GM21717 (cell line): ENCODE data around the gene SKOR1.

Source experiments
- ATAC-seq: cut with Tn5 transposase; IDR thresholded peaks from one replicate; pipeline ENCODE4 v1.9.1; 2021; ENCODE audit warnings: mild to moderate bottlenecking, moderate library complexity; ENCODE audit not compliant: unreplicated experiment

The SKOR1 gene

GRCh38 chr15:67819636-67820035 is 5.7 kb upstream of the SKOR1 start:
- no peak for ATAC-seq

GRCh38 chr15:67820122-67820991 is 5.0 kb upstream of the SKOR1 start:
- no peak for ATAC-seq

- no peak for ATAC-seq
Measured at GRCh38 chr15:67820992-67821783, 4.1 kb upstream of the SKOR1 start.

GRCh38 chr15:67821784-67822440 is 3.4 kb upstream of the SKOR1 start:
- no peak for ATAC-seq

GRCh38 chr15:67822537-67823313 is 2.6 kb upstream of the SKOR1 start:
- ATAC-seq = no peak

- ATAC-seq = no peak
Measured at GRCh38 chr15:67823314-67824196, 1.8 kb upstream of the SKOR1 start.

GRCh38 chr15:67824197-67824968 is 926 bp upstream of the SKOR1 start:
- no peak for ATAC-seq

GRCh38 chr15:67825881-67826716 is 790 bp downstream of the SKOR1 start:
- ATAC-seq = no peak

GRCh38 chr15:67826717-67827561 is 1.6 kb downstream of the SKOR1 start:
- no peak for ATAC-seq

GRCh38 chr15:67827562-67828277 is 2.4 kb downstream of the SKOR1 start:
- ATAC-seq = no peak

- no peak for ATAC-seq
Measured at GRCh38 chr15:67828278-67828968, 3.1 kb downstream of the SKOR1 start.

- no peak for ATAC-seq
Measured at GRCh38 chr15:67828969-67829646, 3.8 kb downstream of the SKOR1 start.

- no peak for ATAC-seq
Measured at GRCh38 chr15:67829647-67830504, 4.6 kb downstream of the SKOR1 start.

- no peak for ATAC-seq
Measured at GRCh38 chr15:67831363-67831762, 6.1 kb downstream of the SKOR1 start.
